ENCODE measurements around the gene WNT7B.

Gene WNT7B

GRCh38 chr22:45923212-45923611, 53.8 kb downstream of the WNT7B start:
- DNase-seq: no peak

- no peak for DNase-seq
Measured at GRCh38 chr22:45922661-45923060, 54.3 kb downstream of the WNT7B start.

GRCh38 chr22:45922256-45922655, 54.7 kb downstream of the WNT7B start:
- DNase-seq: no peak

GRCh38 chr22:45919504-45920286, 57.3 kb downstream of the WNT7B start:
- DNase-seq: no peak

- DNase-seq: no peak
Measured at GRCh38 chr22:45918459-45919370, 58.2 kb downstream of the WNT7B start.

GRCh38 chr22:45917700-45918458, 59.1 kb downstream of the WNT7B start:
- DNase-seq: no peak

GRCh38 chr22:45917146-45917545, 59.8 kb downstream of the WNT7B start:
- DNase-seq: no peak

- DNase-seq: no peak
Measured at GRCh38 chr22:45916515-45916914, 60.4 kb downstream of the WNT7B start.

- no peak for DNase-seq
Measured at GRCh38 chr22:45915841-45916240, 61.1 kb downstream of the WNT7B start.

- no peak for DNase-seq
Measured at GRCh38 chr22:45915151-45915550, 61.8 kb downstream of the WNT7B start.

GRCh38 chr22:45914309-45914708, 62.7 kb downstream of the WNT7B start:
- no peak for DNase-seq

GRCh38 chr22:45912910-45913309, 64.1 kb downstream of the WNT7B start:
- DNase-seq: no peak

GRCh38 chr22:45911601-45912271, 65.2 kb downstream of the WNT7B start:
- no peak for DNase-seq

GRCh38 chr22:45910928-45911467, 66.0 kb downstream of the WNT7B start:
- no peak for DNase-seq

GRCh38 chr22:45908961-45909360, 68.0 kb downstream of the WNT7B start:
- no peak for DNase-seq

GRCh38 chr22:45907996-45908395, 69.0 kb downstream of the WNT7B start:
- no peak for DNase-seq

- no peak for DNase-seq
Measured at GRCh38 chr22:45907378-45907777, 69.6 kb downstream of the WNT7B start.

GRCh38 chr22:45906946-45907345, 70.0 kb downstream of the WNT7B start:
- no peak for DNase-seq

- DNase-seq: no peak
Measured at GRCh38 chr22:45905924-45906865, 70.8 kb downstream of the WNT7B start.

- DNase-seq: no peak
Measured at GRCh38 chr22:45905326-45905923, 71.5 kb downstream of the WNT7B start.

GRCh38 chr22:45904236-45904635, 72.7 kb downstream of the WNT7B start:
- no peak for DNase-seq

Data from activated effector memory CD4-positive, alpha-beta T cell treated with Interleukin-2 at 50 U/mL for 16 hours (primary cell).